ENCODE data around the gene TAPT1. TPM values are rescaled to one million over a fixed set of nuclear protein-coding genes. Genes with fewer than 3 reads are reported as not detected.
A peak's percentile ranks its signal among the peaks of the same experiment; 100 is the strongest.

The TAPT1 gene
- total RNA-seq, 2 experiments from 2014 or later, result 35.6 TPM

DNA sequence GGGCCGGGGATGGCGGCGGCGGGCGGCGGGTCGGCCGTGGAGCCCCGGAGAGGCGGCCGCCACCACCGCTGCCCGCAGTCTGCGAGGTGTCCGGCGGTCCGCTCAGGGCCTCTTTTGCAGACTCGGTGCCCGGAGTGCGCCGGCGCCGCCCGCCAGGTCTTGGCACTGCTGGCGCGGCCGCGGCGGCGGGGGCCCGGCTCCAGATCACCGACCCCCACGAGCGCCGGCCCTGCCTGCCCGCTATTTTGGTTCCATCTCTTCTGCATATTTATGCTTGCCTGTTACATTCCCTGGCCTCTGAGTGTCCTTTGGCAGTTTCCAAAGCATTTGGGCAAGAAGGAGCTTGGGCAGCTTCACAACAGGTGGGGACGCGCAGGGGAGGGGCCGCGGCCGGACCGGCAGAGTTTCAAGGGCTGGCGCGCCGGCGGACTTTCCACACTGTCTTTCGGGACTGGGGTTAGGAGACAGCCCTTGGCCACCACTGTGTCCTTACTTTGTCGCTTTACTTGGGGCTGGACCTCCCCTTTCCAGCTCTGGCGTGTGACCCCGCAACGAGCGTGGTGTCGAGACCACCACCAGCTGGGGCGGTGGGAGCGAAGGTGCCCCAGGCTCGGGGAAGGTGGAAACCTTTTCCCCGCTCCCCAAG is 668 bp upstream of the TAPT1 start:
- Mint-ChIP-seq H3K36me3 (peaks cover 13% of the 10 kb centered on the region), H3K4me1 (ENCODE audit: low read depth) (peaks cover 65% of the 10 kb centered on the region), H3K27ac (peak overlapping the region; percentile 96), H3K27me3 (no peaks in the 10 kb centered on the region), H3K9me3 (no peaks in the 10 kb centered on the region), H3K4me3 (peak overlapping the region; percentile 94)
- POLR2A ChIA-PET, result interaction anchor here (0.7 to 1.3 kb wide), 5 partner anchors 9 to 1584 kb away, joined by 3 to 7 read pairs (median 3); no protein-coding TSS in a partner anchor
- CTCF ChIA-PET, result interaction anchor here (1.5 kb wide), 2 partner anchors 21 to 38 kb away, joined by 4 to 7 read pairs; no protein-coding TSS in a partner anchor
- intact Hi-C loops (cut with micrococcal nuclease), result loop anchor here (2.0 to 10.0 kb wide), 3 partner anchors 34 to 1585 kb away; partner anchors contain the start of genes DCAF16, FBXL5 and NCAPG
- peak; percentile 48 for DNase-seq

- H3K9me3 Mint-ChIP-seq, result no peaks in the 10 kb centered on the region
- peaks cover 13% of the 10 kb centered on the region for H3K36me3 Mint-ChIP-seq
- no peak for DNase-seq
- ChIA-PET CTCF (interaction anchor here (0.5 to 1.5 kb wide), 2 partner anchors 39 to 257 kb away, joined by 5 to 6 read pairs; no protein-coding TSS in a partner anchor), POLR2A (no interaction called here)
- intact Hi-C loops (cut with micrococcal nuclease), result loop anchor here (1.0 to 10.0 kb wide), 5 partner anchors 8 to 1587 kb away; partner anchors contain the start of genes DCAF16, FBXL5 and NCAPG
- H3K27me3 Mint-ChIP-seq, result no peaks in the 10 kb centered on the region
- H3K27ac Mint-ChIP-seq, result peak overlapping the region; percentile 87
- H3K4me3 Mint-ChIP-seq, result peak overlapping the region; percentile 82
- peaks cover 54% of the 10 kb centered on the region for H3K4me1 Mint-ChIP-seq (ENCODE audit: low read depth)
Measured at GRCh38 chr4:16225167-16225862, 956 bp downstream of the TAPT1 start.

- POLR2A ChIA-PET, result no interaction called here
- CTCF ChIA-PET, result interaction anchor here (1.5 to 1.7 kb wide), 2 partner anchors 19 to 40 kb away, joined by 6 to 10 read pairs; no protein-coding TSS in a partner anchor
- intact Hi-C loops (cut with micrococcal nuclease), result loop anchor here (1.0 to 10.0 kb wide), 5 partner anchors 7 to 1588 kb away; partner anchors contain the start of genes DCAF16, FBXL5 and NCAPG
- Mint-ChIP-seq H3K4me3 (peak overlapping the region; percentile 82), H3K36me3 (peaks cover 14% of the 10 kb centered on the region), H3K27me3 (no peaks in the 10 kb centered on the region), H3K27ac (peak overlapping the region; percentile 87), H3K9me3 (no peaks in the 10 kb centered on the region), H3K4me1 (ENCODE audit: low read depth) (peaks cover 51% of the 10 kb centered on the region)
- DNase-seq, result no peak
Measured at GRCh38 chr4:16224264-16225166, 1.8 kb downstream of the TAPT1 start.

DNA sequence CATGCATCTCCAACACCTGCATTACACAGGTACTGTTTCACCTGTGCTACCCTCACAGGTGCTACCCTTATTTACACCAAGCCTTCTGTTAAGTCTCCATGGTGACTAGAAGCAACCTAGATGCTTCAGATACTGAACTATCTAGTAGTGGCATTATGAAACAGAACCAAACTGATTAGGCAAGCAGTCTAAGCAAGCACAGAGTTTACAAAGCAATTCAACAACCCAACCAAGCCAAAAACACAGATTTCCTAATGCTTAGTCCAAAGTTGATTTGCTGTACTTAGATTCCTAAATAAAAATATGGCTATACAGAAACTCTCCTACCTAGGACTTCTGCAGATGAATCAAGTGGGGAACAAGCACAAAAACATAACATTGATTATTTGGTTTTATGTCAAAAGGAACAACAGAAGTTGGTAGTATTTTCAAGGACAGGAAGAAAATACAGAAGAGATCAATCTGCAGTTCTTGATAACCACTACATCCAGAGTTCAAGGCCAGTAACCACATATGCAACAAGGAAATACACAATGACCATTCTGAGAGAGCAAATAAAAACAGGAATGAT is 3.2 kb downstream of the TAPT1 start:
- Mint-ChIP-seq H3K27ac (peak overlapping the region; percentile 23), H3K27me3 (no peaks in the 10 kb centered on the region), H3K9me3 (no peaks in the 10 kb centered on the region), H3K36me3 (peaks cover 14% of the 10 kb centered on the region), H3K4me1 (ENCODE audit: low read depth) (peaks cover 55% of the 10 kb centered on the region), H3K4me3 (no peak overlapping the region)
- ChIA-PET CTCF (interaction anchor here (0.6 to 1.7 kb wide), 2 partner anchors 18 to 79 kb away, joined by 3 to 10 read pairs; no protein-coding TSS in a partner anchor), POLR2A (no interaction called here)
- no peak for DNase-seq
- intact Hi-C loops (cut with micrococcal nuclease), result loop anchor here (10.0 kb wide), 1 partner anchor 568 kb away; the partner anchor contains the start of gene FBXL5

DNA sequence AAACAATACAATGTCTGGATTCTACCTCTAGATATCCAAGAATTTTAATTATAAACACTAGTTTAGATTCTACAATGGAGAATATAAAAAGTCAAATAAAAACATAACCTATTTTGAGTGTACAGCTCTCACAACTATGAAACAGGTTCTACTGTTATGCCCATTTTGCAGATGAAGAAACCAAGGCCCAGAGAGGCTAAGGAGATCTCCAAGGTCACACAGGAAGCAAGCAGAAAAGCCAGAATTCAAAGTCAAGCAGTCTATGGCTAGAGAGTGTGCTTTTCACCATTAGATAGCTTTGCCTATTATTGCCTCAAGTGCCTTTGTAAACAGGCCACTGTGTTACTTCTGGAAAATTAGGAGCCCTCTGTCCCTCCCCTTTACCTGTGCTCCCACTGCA is 7.3 kb downstream of the TAPT1 start:
- H3K4me1 Mint-ChIP-seq (ENCODE audit: low read depth), result peaks cover 69% of the 10 kb centered on the region
- no peak overlapping the region for H3K4me3 Mint-ChIP-seq
- no peak overlapping the region for H3K27ac Mint-ChIP-seq
- H3K36me3 Mint-ChIP-seq, result peaks cover 15% of the 10 kb centered on the region
- ChIA-PET POLR2A (interaction anchor here (1.6 kb wide), 1 partner anchor 9 kb away, joined by 4 read pairs; no protein-coding TSS in a partner anchor), CTCF (interaction anchor here (1.5 to 2.9 kb wide), 2 partner anchors 13 to 45 kb away, joined by 8 to 10 read pairs; no protein-coding TSS in a partner anchor)
- intact Hi-C loops (cut with micrococcal nuclease), result loop anchor here (5.0 kb wide), 2 partner anchors 462 to 823 kb away; no protein-coding TSS in a partner anchor
- no peaks in the 10 kb centered on the region for H3K9me3 Mint-ChIP-seq
- H3K27me3 Mint-ChIP-seq, result no peaks in the 10 kb centered on the region
- DNase-seq, result no peak

DNA sequence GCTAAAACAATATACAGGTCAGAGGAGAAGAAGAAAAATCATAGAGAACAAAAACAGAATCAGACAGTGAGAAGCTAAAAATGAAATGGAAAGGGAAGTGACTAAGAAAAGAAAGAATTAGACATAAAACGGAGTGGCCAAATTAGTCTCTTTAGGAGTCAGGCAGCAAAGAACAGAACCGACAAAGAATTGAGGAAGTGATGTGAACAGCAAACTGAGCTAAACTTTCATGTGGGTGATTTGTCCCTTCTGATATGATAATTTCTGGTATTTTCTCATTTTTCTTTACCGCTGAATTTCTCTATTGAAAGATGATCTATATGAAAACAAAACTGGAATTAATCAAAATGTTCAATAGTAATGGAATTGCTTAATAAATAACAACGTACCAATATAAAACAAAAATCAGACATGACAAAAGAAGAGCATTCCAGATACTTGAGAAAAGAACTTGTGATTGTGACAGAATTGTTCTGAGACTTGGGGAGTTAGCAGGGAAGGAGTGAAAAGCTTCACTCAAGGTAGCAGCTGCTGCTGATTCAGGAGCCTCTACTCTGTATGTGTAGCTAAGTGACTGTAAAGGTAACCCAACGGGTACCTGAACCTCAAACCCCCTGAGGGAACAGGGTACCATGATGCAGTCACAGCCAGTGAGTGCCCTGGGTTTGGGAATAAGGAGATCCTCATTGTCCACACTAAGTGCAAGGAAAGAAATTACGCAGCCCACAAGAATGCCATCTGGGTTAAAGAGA is 8.8 kb downstream of the TAPT1 start:
- no peak for DNase-seq
- POLR2A ChIA-PET, result interaction anchor here (0.9 to 1.1 kb wide), 2 partner anchors 10 kb away, joined by 4 to 5 read pairs; no protein-coding TSS in a partner anchor
- intact Hi-C loops (cut with micrococcal nuclease), result loop anchor here (1.0 to 5.0 kb wide), 3 partner anchors 8 to 825 kb away; no protein-coding TSS in a partner anchor
- CTCF ChIA-PET, result interaction anchor here (1.1 to 2.9 kb wide), 3 partner anchors 10 to 47 kb away, joined by 3 to 10 read pairs (median 8); no protein-coding TSS in a partner anchor
- H3K4me3 Mint-ChIP-seq, result peak overlapping the region; percentile 13
- peak overlapping the region; percentile 47 for H3K27ac Mint-ChIP-seq
- peaks cover 20% of the 10 kb centered on the region for H3K36me3 Mint-ChIP-seq
- no peaks in the 10 kb centered on the region for H3K27me3 Mint-ChIP-seq
- H3K9me3 Mint-ChIP-seq, result no peaks in the 10 kb centered on the region
- peaks cover 69% of the 10 kb centered on the region for H3K4me1 Mint-ChIP-seq (ENCODE audit: low read depth)

DNA sequence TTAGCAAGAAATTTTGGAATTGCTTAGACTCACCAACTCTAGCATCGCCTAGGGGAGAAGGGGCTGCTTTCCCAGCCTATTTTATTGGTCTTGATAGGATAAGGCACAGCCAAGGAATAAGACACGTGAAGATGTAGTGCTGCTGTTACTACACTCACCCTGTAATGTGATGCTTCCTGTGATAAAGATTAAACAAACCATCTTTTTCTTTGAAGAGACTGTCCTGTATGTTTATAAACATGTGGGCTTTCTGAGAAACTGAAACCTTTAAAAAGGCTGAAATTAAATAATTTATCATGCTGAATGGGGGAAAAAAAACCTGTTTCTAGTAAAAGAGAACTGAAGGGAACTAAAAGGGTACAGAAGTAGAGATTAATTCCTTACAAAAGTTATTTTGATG is 13.2 kb downstream of the TAPT1 start:
- CTCF ChIA-PET, result interaction anchor here (3.1 kb wide), 1 partner anchor 7 kb away, joined by 14 read pairs; no protein-coding TSS in a partner anchor
- Mint-ChIP-seq H3K4me3 (no peak overlapping the region), H3K9me3 (no peaks in the 10 kb centered on the region), H3K27ac (no peak overlapping the region), H3K36me3 (peaks cover 26% of the 10 kb centered on the region), H3K27me3 (no peaks in the 10 kb centered on the region), H3K4me1 (ENCODE audit: low read depth) (peaks cover 57% of the 10 kb centered on the region)
- DNase-seq, result no peak
- POLR2A ChIA-PET, result no interaction called here
- intact Hi-C loops (cut with micrococcal nuclease), result no loop called here

- no peaks in the 10 kb centered on the region for H3K9me3 Mint-ChIP-seq
- intact Hi-C loops (cut with micrococcal nuclease), result no loop called here
- no peak overlapping the region for H3K4me3 Mint-ChIP-seq
- ChIA-PET POLR2A (interaction anchor here (0.6 to 1.0 kb wide), 2 partner anchors 10 to 15 kb away, joined by 3 read pairs; no protein-coding TSS in a partner anchor), CTCF (interaction anchor here (0.7 kb wide), 1 partner anchor 52 kb away, joined by 3 read pairs; no protein-coding TSS in a partner anchor)
- no peak overlapping the region for H3K27ac Mint-ChIP-seq
- H3K36me3 Mint-ChIP-seq, result peaks cover 31% of the 10 kb centered on the region
- peaks cover 54% of the 10 kb centered on the region for H3K4me1 Mint-ChIP-seq (ENCODE audit: low read depth)
- DNase-seq, result no peak
- H3K27me3 Mint-ChIP-seq, result no peaks in the 10 kb centered on the region
Measured at GRCh38 chr4:16212138-16212782, 14.0 kb downstream of the TAPT1 start.

DNA sequence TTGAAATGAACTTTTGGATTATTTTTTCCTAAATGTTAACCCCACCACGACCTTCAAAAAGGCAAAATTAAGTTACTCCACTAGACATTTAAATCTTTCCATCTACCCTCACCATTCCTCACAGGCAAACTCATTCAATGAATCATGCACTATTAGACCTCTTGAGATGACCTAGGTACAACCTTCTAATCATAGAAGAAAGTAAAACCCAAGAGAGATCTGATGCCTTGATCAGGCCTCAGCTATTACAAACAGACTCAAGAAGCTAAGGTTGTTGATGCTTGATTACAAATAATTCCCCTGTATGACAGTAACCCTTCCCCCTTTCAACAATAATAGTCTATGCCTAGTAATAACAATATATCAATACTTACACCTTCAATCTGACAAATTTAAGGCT is 18.9 kb downstream of the TAPT1 start:
- intact Hi-C loops (cut with micrococcal nuclease), result loop anchor here (5.0 kb wide), 1 partner anchor 125 kb away; the partner anchor contains the start of gene PROM1
- ChIA-PET POLR2A (interaction anchor here (1.7 kb wide), 1 partner anchor 10 kb away, joined by 4 read pairs; no protein-coding TSS in a partner anchor), CTCF (interaction anchor here (0.6 to 2.7 kb wide), 5 partner anchors 10 to 180 kb away, joined by 3 to 15 read pairs (median 11); no protein-coding TSS in a partner anchor)
- Mint-ChIP-seq H3K9me3 (no peaks in the 10 kb centered on the region), H3K27ac (no peak overlapping the region), H3K27me3 (no peaks in the 10 kb centered on the region), H3K36me3 (peaks cover 25% of the 10 kb centered on the region), H3K4me3 (no peak overlapping the region), H3K4me1 (ENCODE audit: low read depth) (peaks cover 44% of the 10 kb centered on the region)
- DNase-seq, result no peak

GRCh38 chr4:16206848-16207247 is 19.4 kb downstream of the TAPT1 start:
- Mint-ChIP-seq H3K27me3 (no peaks in the 10 kb centered on the region), H3K4me1 (ENCODE audit: low read depth) (peaks cover 38% of the 10 kb centered on the region), H3K9me3 (no peaks in the 10 kb centered on the region), H3K4me3 (no peak overlapping the region), H3K27ac (no peak overlapping the region), H3K36me3 (peaks cover 24% of the 10 kb centered on the region)
- intact Hi-C loops (cut with micrococcal nuclease), result loop anchor here (5.0 kb wide), 1 partner anchor 125 kb away; the partner anchor contains the start of gene PROM1
- ChIA-PET CTCF (interaction anchor here (0.6 to 2.7 kb wide), 7 partner anchors 8 to 179 kb away, joined by 3 to 15 read pairs (median 11); no protein-coding TSS in a partner anchor), POLR2A (interaction anchor here (1.7 kb wide), 1 partner anchor 10 kb away, joined by 4 read pairs; no protein-coding TSS in a partner anchor)
- DNase-seq, result no peak
